ENCODE data around the gene SBNO2. TPM values are rescaled to one million over a fixed set of nuclear protein-coding genes. Genes with fewer than 3 reads are reported as not detected.
A peak's percentile ranks its signal among the peaks of the same experiment; 100 is the strongest.

The SBNO2 gene
- total and polyA plus RNA-seq, 2 experiments from 2014 or later: 6.9 to 35.4 TPM

DNA sequence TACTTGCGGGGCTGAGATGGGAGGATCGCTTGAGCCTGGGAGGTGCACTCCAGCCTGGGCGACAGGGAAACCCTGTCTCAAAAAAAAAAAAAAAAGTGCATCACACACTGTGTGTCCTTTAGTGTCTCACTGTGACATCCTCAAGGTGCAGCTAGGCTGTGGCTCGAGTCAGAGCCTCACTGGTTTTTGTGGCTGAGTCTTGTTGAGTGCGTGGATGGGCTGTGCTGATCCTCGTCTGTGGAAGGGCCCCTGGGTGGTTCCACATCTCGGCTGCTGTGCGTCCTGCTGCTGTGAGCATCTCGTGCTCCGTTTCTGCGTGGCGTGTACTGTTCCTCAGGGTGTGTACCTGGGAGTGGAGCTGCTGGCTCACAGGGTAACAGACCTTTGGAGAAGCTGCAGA is 42.7 kb upstream of the SBNO2 start:
- Histone ChIP-seq H3K4me2 (no peak overlapping the region), H3F3A (replicated peaks; ENCODE audit: low read depth) (peaks cover 19% of the 10 kb centered on the region), H3K9me2 (ENCODE audit: insufficient read depth) (no peaks in the 10 kb centered on the region), H2AFZ (no peak overlapping the region), H3K79me2 (replicated peaks; ENCODE audit: insufficient read depth) (peaks cover 74% of the 10 kb centered on the region), H4K20me1 (replicated peaks; ENCODE audit: insufficient read depth) (peaks cover 39% of the 10 kb centered on the region; the same call in 1 of the 2 replicates), H3K36me3 (ENCODE audit: insufficient read depth) (no peaks in the 10 kb centered on the region), H3K27ac (ENCODE audit: low read depth) (0 out of 2 replicates have a peak overlapping the region, but pooled peaks have one; percentile 76), H3K27me3 (ENCODE audit: insufficient read depth) (no peaks in the 10 kb centered on the region), H3K4me1 (ENCODE audit: insufficient read depth) (peaks cover 12% of the 10 kb centered on the region; the same call in 1 of the 2 replicates), H3K4me3 (no peak overlapping the region)
- Mint-ChIP-seq H3K9me3 (no peaks in the 10 kb centered on the region), H3K27me3 (ENCODE audit: insufficient read depth, low read depth, poor library complexity) (peaks cover 12% of the 10 kb centered on the region), H3K4me3 (no peak overlapping the region), H3K4me1 (peaks cover 28% of the 10 kb centered on the region), H3K27ac (no peak overlapping the region), H3K36me3 (ENCODE audit: low read depth) (peaks cover 8% of the 10 kb centered on the region; the same call in 2 of the 3 replicates)
- DNase-seq (ENCODE audit: low spot score): no peak
- TF ChIP-seq EZH2 (IDR thresholded peaks at IDR 0.05; ENCODE audit: low read depth, unreplicated experiment): no peak
- TF ChIP-seq, protein P1, sequence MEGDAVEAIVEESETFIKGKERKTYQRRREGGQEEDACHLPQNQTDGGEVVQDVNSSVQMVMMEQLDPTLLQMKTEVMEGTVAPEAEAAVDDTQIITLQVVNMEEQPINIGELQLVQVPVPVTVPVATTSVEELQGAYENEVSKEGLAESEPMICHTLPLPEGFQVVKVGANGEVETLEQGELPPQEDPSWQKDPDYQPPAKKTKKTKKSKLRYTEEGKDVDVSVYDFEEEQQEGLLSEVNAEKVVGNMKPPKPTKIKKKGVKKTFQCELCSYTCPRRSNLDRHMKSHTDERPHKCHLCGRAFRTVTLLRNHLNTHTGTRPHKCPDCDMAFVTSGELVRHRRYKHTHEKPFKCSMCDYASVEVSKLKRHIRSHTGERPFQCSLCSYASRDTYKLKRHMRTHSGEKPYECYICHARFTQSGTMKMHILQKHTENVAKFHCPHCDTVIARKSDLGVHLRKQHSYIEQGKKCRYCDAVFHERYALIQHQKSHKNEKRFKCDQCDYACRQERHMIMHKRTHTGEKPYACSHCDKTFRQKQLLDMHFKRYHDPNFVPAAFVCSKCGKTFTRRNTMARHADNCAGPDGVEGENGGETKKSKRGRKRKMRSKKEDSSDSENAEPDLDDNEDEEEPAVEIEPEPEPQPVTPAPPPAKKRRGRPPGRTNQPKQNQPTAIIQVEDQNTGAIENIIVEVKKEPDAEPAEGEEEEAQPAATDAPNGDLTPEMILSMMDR (conservative IDR thresholded peaks at IDR 0.05; ENCODE audit: low read depth in 2 of 2): no peak
- TF ChIP-seq, protein P2, sequence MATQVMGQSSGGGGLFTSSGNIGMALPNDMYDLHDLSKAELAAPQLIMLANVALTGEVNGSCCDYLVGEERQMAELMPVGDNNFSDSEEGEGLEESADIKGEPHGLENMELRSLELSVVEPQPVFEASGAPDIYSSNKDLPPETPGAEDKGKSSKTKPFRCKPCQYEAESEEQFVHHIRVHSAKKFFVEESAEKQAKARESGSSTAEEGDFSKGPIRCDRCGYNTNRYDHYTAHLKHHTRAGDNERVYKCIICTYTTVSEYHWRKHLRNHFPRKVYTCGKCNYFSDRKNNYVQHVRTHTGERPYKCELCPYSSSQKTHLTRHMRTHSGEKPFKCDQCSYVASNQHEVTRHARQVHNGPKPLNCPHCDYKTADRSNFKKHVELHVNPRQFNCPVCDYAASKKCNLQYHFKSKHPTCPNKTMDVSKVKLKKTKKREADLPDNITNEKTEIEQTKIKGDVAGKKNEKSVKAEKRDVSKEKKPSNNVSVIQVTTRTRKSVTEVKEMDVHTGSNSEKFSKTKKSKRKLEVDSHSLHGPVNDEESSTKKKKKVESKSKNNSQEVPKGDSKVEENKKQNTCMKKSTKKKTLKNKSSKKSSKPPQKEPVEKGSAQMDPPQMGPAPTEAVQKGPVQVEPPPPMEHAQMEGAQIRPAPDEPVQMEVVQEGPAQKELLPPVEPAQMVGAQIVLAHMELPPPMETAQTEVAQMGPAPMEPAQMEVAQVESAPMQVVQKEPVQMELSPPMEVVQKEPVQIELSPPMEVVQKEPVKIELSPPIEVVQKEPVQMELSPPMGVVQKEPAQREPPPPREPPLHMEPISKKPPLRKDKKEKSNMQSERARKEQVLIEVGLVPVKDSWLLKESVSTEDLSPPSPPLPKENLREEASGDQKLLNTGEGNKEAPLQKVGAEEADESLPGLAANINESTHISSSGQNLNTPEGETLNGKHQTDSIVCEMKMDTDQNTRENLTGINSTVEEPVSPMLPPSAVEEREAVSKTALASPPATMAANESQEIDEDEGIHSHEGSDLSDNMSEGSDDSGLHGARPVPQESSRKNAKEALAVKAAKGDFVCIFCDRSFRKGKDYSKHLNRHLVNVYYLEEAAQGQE (IDR thresholded peaks at IDR 0.05; ENCODE audit: unreplicated experiment): no peak
- no peak for TF ChIP-seq CREB1 (CRISPR knock-in tag; IDR thresholded peaks at IDR 0.05; ENCODE audit: low read depth)
- TF ChIP-seq, protein P3, sequence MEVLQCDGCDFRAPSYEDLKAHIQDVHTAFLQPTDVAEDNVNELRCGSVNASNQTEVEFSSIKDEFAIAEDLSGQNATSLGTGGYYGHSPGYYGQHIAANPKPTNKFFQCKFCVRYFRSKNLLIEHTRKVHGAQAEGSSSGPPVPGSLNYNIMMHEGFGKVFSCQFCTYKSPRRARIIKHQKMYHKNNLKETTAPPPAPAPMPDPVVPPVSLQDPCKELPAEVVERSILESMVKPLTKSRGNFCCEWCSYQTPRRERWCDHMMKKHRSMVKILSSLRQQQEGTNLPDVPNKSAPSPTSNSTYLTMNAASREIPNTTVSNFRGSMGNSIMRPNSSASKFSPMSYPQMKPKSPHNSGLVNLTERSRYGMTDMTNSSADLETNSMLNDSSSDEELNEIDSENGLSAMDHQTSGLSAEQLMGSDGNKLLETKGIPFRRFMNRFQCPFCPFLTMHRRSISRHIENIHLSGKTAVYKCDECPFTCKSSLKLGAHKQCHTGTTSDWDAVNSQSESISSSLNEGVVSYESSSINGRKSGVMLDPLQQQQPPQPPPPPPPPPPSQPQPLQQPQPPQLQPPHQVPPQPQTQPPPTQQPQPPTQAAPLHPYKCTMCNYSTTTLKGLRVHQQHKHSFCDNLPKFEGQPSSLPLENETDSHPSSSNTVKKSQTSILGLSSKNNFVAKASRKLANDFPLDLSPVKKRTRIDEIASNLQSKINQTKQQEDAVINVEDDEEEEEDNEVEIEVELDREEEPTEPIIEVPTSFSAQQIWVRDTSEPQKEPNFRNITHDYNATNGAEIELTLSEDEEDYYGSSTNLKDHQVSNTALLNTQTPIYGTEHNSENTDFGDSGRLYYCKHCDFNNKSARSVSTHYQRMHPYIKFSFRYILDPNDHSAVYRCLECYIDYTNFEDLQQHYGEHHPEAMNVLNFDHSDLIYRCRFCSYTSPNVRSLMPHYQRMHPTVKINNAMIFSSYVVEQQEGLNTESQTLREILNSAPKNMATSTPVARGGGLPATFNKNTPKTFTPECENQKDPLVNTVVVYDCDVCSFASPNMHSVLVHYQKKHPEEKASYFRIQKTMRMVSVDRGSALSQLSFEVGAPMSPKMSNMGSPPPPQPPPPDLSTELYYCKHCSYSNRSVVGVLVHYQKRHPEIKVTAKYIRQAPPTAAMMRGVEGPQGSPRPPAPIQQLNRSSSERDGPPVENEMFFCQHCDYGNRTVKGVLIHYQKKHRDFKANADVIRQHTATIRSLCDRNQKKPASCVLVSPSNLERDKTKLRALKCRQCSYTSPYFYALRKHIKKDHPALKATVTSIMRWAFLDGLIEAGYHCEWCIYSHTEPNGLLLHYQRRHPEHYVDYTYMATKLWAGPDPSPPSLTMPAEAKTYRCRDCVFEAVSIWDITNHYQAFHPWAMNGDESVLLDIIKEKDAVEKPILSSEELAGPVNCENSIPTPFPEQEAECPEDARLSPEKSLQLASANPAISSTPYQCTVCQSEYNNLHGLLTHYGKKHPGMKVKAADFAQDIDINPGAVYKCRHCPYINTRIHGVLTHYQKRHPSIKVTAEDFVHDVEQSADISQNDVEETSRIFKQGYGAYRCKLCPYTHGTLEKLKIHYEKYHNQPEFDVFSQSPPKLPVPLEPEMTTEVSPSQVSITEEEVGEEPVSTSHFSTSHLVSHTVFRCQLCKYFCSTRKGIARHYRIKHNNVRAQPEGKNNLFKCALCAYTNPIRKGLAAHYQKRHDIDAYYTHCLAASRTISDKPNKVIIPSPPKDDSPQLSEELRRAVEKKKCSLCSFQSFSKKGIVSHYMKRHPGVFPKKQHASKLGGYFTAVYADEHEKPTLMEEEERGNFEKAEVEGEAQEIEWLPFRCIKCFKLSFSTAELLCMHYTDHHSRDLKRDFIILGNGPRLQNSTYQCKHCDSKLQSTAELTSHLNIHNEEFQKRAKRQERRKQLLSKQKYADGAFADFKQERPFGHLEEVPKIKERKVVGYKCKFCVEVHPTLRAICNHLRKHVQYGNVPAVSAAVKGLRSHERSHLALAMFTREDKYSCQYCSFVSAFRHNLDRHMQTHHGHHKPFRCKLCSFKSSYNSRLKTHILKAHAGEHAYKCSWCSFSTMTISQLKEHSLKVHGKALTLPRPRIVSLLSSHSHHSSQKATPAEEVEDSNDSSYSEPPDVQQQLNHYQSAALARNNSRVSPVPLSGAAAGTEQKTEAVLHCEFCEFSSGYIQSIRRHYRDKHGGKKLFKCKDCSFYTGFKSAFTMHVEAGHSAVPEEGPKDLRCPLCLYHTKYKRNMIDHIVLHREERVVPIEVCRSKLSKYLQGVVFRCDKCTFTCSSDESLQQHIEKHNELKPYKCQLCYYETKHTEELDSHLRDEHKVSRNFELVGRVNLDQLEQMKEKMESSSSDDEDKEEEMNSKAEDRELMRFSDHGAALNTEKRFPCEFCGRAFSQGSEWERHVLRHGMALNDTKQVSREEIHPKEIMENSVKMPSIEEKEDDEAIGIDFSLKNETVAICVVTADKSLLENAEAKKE (CRISPR knock-in tag; IDR thresholded peaks at IDR 0.05): no peak
- TF ChIP-seq POLR2AphosphoS5 (IDR thresholded peaks at IDR 0.05; ENCODE audit: low read depth): no peak
- TF ChIP-seq ZNF331 (CRISPR knock-in tag; IDR thresholded peaks at IDR 0.05; ENCODE audit: low read depth): no peak
- TF ChIP-seq EZH2phosphoT487 (IDR thresholded peaks at IDR 0.05; ENCODE audit: unreplicated experiment): no peak
- TF ChIP-seq STAT1 (IDR thresholded peaks at IDR 0.05; ENCODE audit: unreplicated experiment): no peak
- no peak for TF ChIP-seq ZNF114 (CRISPR knock-in tag; IDR thresholded peaks at IDR 0.05)
- no peak for TF ChIP-seq JUNB (IDR thresholded peaks at IDR 0.05; ENCODE audit: unreplicated experiment)
- no peak for TF ChIP-seq NANOG (IDR thresholded peaks at IDR 0.05; ENCODE audit: borderline replicate concordance)
- TF ChIP-seq, protein P4, sequence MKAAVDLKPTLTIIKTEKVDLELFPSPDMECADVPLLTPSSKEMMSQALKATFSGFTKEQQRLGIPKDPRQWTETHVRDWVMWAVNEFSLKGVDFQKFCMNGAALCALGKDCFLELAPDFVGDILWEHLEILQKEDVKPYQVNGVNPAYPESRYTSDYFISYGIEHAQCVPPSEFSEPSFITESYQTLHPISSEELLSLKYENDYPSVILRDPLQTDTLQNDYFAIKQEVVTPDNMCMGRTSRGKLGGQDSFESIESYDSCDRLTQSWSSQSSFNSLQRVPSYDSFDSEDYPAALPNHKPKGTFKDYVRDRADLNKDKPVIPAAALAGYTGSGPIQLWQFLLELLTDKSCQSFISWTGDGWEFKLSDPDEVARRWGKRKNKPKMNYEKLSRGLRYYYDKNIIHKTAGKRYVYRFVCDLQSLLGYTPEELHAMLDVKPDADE (IDR thresholded peaks at IDR 0.05): no peak
- ATAC-seq: no peak

Data from GM23338 (cell line).